Measurements from ENCODE around the gene CBY1.

The CBY1 gene

GRCh38 chr22:38700789-38701628 lies 44.6 kb downstream of the CBY1 start, which contains the start of gene JOSD1:
Gene JOSD1, minus strand, starts transcription at chr22:38700943. Its CDS starts 956 bp downstream, at chr22:38699987.
- DNase-seq (ENCODE audit: low read depth) = peak; percentile 89

- DNase-seq (ENCODE audit: low read depth) = no peak
Measured at GRCh38 chr22:38704654-38705234, 48.3 kb downstream of the CBY1 start.

GRCh38 chr22:38705235-38706100 lies 49.0 kb downstream of the CBY1 start, which contains the start of gene GTPBP1:
Gene GTPBP1, plus strand, starts transcription at chr22:38705944. Its CDS starts 12 bp downstream, at chr22:38705956.
- peak; percentile 100 for DNase-seq (ENCODE audit: low read depth)

DNA sequence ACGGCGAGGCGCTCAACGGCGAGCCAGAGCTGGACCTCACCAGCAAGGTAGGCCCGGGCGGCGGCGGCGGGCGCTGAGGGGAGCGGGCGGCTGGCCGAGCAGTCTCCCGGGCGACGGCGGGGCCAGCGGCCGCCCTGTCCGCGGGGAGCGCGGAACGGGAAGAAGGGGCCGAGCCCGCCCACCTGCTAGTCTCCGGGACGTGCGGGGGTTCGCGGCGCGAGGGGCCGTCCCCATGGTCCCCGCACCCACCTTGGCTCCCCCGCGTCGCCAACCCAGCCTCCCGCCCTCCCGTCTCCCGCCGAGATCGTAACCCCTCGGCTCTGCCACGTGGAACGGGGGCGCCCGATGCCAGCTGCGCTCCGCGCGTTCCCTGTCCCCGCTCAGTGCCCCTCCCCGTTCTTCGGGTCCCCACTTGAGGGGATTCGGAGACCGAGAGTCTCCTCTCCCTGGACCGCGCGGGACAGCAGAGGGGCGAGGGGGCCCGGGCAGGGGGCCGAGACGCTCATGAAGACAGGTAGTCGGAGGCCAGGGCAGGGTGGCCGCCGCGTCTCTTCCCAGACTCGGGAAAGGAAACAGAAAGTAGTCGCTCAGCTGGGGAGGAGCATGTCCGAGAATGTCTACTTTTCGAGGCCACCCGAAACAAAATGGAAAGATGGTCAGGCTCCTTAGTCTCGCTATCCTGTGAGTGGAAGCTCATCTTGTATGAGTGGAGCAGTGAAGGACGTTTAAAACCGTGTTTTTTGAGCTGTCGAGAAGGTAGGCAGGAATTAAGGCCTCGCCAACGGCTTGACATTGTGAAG lies 49.9 kb downstream of the CBY1 start:
- peak; percentile 29 for DNase-seq (ENCODE audit: low read depth)

- DNase-seq (ENCODE audit: low read depth) = no peak
Measured at GRCh38 chr22:38706901-38707195, 50.4 kb downstream of the CBY1 start.

DNA sequence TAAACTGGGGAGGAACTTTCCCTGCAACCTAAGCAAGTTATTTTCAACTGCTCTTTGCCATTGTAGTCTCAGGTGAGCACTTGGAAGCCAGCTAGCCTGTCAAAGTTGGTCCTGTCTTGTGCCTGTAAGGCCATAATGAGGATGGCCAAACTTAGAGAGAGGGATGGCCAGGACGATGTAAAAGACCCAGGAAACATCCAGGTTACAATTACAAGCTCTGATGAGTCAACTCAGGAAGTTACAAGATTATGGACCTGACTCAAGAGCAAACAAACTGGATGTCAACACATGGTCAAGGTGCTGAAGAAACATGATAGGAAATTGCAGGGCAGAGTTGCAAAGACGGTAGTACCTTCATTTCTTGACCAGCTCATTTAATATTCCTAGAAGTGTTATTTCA lies 50.9 kb downstream of the CBY1 start:
- DNase-seq (ENCODE audit: low read depth) = peak; percentile 77

GRCh38 chr22:38707984-38708383 lies 51.5 kb downstream of the CBY1 start:
- no peak for DNase-seq (ENCODE audit: low read depth)

- no peak for DNase-seq (ENCODE audit: low read depth)
Measured at GRCh38 chr22:38709306-38709705, 52.9 kb downstream of the CBY1 start.

DNA sequence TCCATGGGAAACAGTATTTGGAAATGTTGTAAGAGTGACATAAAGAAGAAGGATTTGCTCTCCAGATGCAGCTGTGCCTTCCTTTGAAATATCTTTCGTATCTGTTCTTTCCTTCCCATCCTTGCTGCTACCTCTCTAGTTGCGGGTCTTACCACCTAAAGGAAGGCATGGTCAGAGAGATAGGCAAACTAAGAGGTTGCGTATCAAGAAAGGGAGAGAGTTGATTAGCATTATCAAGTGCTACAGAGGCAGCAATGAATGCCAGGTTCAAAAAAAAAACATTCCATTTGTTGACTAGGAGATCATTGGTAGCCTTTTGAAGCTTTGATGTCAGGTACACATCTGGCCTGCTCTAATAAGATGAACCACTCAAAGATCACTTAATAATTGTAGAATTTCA lies 53.9 kb downstream of the CBY1 start:
- DNase-seq (ENCODE audit: low read depth) = no peak

GRCh38 chr22:38710866-38711265 lies 54.4 kb downstream of the CBY1 start:
- DNase-seq (ENCODE audit: low read depth) = no peak

DNA sequence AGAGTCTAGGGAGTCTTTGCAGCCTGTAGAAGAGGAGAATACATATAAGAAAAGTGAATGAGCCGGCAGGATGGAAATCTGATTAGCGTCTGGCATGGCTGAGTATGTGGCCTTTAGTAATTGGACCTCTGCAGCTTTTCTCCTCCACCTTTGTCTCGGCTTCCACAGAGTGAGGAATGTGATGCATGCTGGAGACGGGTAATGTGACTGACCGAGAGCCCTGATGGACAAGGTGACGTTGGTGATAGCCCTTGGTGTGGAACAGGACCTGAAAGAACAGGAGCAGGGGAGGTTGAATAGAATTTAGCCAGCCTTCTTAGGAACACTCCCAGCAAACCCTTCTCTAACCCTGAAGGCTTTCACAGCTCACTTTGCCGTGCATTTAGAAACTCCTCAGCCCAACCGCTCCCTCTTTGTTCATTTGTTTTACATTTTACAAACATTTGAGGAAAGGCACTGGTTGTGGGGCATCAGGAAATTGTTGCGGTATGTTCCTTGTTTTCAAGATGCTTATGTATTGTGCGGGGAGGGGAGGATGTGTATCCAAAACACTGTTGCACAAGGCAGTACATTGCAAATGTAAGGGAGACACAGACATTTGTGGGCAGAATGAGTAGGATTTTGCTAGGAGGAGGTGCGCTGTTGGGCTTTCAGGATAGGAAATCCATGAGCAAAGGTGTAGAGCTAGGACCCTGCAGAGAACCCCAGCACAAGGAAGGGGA lies 56.2 kb downstream of the CBY1 start:
- DNase-seq (ENCODE audit: low read depth) = no peak

GRCh38 chr22:38713921-38714320 lies 57.5 kb downstream of the CBY1 start:
- DNase-seq (ENCODE audit: low read depth) = no peak

- no peak for DNase-seq (ENCODE audit: low read depth)
Measured at GRCh38 chr22:38715176-38715764, 58.8 kb downstream of the CBY1 start.

DNA sequence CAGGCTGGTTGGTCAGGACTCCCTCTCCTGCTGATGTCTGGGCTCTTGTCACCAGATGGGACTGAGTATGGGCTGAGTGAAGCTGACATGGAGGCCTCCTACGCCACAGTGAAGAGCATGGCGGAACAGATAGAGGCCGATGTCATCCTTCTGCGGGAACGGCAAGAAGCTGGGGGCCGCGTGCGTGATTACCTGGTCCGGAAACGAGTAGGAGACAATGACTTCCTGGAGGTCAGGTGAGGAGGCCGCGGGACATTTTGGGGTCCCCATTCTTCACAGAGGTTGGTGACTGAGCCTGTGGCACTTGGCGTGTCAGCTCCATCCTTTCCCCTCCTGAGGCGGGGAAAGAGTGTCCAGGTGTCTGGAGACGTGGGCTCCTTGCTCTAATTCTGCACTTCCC lies 59.4 kb downstream of the CBY1 start:
- no peak for DNase-seq (ENCODE audit: low read depth)

DNA sequence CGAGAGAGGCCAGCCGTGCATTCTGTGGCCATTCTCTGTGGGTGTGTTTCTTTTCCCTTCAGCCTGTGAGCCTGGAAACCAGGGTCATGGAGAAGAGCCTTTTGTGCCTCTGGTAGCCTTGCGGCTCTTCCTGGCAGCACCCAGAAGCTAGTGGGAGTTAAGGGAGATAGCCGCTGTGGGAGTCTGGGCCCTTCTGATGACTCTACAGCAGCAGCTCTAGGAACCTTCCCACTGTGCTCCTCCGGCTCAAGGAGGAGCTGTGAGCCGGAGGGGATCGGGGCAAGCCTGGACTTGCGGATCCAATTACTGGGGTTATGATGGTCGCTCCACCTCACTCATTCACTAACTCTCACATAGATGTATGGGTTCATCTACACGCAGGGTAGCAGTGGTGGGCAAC lies 59.8 kb downstream of the CBY1 start:
- no peak for DNase-seq (ENCODE audit: low read depth)

GRCh38 chr22:38716826-38717225 lies 60.4 kb downstream of the CBY1 start:
- DNase-seq (ENCODE audit: low read depth) = no peak

- no peak for DNase-seq (ENCODE audit: low read depth)
Measured at GRCh38 chr22:38717244-38717643, 60.8 kb downstream of the CBY1 start.

DNA sequence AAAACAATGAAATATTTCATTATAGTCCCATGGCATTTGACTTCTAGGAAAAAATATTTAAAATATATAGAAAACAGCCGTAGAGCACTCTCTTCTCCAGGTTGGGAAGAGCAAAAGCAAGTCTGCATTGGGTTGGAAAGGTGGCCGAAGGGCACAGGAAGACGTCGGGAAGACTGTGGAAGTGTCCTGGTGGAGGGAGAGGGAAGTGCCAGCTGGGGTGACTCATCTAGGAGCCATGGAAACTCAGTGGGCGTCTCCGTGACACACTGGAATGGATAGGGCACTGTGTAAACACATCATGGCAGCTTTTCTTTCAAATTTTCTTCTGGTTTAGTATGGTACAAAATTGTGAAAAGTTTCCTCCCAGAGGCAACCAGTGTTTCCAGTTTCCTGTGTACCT lies 62.0 kb downstream of the CBY1 start:
- DNase-seq (ENCODE audit: low read depth) = peak; percentile 81

GRCh38 chr22:38719196-38719595 lies 62.8 kb downstream of the CBY1 start:
- DNase-seq (ENCODE audit: low read depth) = no peak

- DNase-seq (ENCODE audit: low read depth) = no peak
Measured at GRCh38 chr22:38720350-38720749, 63.9 kb downstream of the CBY1 start.

DNA sequence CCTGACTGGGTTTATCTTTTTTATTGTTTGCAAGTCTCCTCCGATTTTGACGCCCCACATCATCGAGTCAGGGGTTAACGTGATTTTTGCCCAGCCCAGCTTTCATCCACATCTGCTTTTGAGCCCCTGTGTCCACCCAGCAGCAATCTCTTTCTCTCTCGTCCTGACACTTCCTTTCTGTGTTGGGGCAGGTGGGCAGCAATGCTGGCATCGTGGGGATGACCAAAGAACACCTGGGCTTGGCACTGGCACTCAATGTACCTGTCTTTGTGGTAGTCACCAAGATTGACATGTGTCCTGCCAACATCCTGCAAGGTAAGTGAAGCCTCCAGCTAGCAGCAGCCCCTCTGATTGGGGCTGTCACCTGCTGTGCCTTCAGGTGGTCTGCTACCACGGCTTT lies 65.1 kb downstream of the CBY1 start:
- no peak for DNase-seq (ENCODE audit: low read depth)

Measured in amniotic epithelial cell (primary cell).